ENCODE results near the gene GGCT.
"Not testable (repeated sequence)": the region's sequence is repeated elsewhere in the genome, so short reads cannot be mapped to it uniquely, and the experiment has no call there.

Gene GGCT

DNA sequence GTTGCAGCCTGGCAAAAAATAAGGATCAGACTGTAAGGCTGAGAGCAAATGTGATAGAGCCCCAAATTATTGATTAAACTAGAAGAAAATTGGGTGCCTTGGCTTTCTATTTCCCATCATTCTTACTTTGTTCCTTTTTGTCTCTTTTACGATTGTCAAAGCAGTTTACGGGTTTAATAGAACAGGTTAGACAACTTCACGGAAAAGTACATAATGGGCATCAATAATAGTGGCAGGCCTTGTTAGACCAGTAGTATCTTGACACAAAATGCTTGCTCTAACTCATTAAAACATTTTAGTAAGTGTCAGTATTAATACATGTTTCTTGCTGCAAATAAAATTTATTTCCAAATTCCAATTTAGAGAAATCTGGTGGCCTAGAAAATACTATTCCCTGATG lies 14.5 kb upstream of the GGCT start:
- FAIRE-seq: no peak

DNA sequence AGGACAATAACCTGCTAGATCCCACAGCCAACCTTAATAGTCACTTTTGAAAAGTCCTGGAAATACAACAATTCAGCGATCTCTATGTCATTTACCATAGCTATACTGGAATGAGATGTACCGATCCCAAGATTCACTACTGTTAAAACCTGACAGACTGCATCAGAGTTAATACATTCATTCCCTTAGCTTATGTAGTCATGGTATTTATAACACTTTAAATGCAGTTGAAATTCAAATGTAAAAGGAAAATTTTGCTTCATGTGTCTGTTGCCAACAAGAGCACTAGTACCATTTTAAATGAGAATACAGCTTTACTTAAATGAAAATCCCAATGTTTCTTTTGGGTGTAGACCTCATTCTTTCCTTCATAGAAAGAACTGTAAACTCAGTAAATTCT lies 11.1 kb upstream of the GGCT start:
- no peak for DNase-seq (ENCODE audit: insufficient read length, low spot score)
- no peak for FAIRE-seq

More for the DNA sequence above, 14.5 kb upstream of the GGCT start:
- DNase-seq (ENCODE audit: insufficient read length, low spot score): no peak

DNA sequence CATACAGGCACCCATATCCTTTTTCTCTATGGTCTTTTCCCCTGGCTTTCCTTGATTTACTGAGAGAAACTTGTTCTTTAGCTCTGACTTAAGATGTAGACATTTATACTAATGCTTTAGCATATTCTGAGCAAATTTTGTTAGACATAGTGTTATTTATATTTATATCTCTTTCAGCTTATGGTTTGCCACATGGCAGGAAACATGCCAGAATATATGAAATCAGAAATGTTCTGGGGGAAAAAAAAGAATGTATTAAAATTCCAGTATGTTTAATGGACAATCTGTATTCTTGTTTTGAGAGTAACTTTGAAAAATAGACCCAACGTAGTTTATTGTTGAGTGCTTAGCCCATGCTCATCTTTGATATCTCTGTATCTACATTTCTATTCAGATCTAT lies 10.1 kb upstream of the GGCT start:
- no peak for FAIRE-seq

DNA sequence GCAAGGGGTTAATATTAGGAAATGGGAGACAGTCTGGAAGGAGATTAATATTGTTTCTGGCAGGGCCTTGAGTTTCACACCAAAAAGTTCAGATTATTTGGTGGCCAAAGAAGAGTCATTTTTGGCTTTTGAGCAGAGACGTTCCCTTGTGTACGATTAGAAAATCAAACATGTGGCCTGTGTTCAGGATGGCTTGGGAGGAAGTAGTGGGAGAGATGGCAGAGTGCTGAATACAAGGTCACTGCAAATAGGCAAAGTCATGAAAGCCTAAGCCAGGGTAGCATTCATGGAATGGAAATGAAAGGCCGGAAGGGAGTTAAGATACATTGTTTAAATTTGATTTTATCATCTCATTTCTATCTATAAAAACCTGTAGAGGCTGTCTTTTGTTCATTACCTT lies 9.5 kb upstream of the GGCT start:
- FAIRE-seq (no peak), DNase-seq (ENCODE audit: insufficient read length, low spot score) (no peak)

More for the DNA sequence above, 10.1 kb upstream of the GGCT start:
- DNase-seq (ENCODE audit: insufficient read length, low spot score): no peak

DNA sequence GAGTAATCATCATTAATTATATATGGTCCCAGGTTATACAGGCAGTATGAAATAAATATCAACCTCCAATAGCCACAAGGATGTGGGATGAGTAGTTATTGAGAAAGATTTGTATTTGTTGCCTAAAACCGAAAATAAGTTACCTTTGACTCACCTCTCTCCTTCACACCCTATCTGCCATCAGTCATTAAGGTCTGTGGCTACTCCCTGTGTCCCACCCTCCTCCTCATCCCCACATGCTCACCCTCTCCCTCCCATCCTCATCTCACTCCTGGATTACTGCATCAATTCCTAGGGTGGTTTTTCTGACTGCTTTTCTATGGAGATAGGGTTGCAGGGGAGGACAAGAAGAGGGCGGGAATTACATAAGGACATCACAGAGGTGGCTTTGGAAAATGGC lies 9.1 kb upstream of the GGCT start:
- FAIRE-seq (no peak), DNase-seq (ENCODE audit: insufficient read length, low spot score) (no peak)

DNA sequence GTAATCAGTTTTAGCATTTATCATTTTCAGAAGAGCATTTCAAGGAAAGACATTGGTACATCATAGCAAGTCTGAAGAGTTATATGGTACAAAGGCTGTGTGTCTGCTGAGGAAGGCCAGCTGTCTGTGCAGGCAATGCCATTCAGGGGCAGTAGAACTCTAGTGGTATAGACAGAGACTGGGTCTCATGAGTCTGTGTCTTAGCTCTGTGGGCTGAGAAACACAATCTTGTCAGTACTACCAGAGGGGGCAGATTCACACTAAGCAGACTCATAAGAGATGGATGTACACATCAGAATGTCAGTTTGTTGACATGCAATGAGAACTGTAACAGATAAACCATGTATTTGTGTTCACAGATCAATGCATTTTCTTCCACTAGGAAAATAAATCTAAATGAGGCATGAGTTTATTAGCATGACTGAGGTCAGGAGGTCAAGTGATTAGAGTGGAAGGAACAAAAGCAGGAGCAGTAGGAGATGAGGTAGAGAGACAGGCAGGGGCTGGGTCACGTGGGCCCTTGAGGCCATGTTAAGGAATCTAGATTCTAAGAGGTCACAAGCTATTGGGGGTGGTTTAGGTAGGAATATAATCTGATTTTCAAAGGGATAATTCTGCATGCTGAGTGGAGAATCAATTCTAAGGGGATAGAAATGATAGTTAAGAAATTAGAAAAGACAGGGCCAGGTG lies 7.5 kb upstream of the GGCT start:
- no peak for FAIRE-seq
- no peak for DNase-seq (ENCODE audit: insufficient read length, low spot score)

DNA sequence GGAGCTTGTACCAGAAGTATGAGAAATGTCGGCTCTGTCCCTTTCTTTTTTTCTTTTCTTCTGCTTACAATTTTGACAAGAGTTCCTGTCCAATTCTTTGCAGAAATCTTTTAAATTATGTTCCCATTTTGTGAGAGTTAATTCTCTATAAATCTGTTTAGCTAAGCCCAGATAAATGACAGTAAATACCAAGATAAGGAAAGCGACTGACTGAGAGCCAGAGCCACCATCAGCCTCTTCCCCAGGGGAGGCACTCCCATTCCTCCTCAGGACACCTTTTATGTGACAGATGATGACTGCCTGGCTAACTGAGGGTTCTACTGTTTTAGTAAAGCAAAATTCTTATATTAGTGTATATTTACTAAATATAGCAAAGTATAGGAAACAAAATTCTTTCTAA lies 6.9 kb upstream of the GGCT start:
- FAIRE-seq: no peak
- no peak for DNase-seq (ENCODE audit: insufficient read length, low spot score)

DNA sequence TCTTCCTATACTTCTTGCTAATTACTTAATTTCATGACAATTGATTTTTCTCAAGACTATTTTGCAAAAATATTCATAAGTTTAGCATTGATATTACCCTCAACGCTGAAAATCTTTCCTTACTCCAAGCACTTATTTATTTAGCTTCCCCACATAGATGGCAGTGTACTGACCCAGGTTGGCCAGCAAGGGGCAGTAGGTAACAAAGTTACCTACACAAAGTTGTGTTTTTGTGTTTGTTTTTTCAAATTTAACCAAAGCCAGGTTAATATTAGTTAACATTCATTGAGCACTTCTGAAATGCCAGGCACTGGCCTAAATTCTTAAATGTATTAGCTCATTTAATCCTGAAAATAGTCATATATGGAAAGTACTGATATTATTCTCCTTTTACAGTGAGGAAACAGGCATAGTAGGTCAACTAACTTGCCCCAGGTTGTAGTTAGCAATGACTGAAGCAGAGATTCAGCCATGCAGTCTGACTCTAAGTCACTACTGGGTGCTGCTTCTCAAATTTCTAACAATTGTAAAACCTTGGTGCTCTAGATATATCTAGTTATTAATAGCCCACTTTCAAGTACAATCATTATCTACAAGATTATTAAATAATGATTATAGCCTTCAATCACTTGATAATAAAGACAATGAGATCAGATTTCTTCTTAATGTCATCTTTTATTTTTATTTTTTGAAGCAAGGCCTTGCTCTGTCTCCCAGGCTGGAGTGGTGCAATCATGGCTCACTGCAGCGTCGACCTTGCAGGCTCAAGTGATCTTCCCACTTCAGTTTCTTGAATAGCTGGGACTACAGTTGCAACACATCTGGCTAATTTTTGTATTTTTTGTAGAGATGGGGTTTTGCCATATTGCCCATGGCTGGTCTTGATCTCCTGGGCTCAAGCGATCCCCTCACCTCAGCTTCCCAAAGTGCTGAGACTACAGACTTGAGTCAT lies 5.8 kb upstream of the GGCT start:
- FAIRE-seq (no peak), DNase-seq (ENCODE audit: insufficient read length, low spot score) (peak; percentile 21)

DNA sequence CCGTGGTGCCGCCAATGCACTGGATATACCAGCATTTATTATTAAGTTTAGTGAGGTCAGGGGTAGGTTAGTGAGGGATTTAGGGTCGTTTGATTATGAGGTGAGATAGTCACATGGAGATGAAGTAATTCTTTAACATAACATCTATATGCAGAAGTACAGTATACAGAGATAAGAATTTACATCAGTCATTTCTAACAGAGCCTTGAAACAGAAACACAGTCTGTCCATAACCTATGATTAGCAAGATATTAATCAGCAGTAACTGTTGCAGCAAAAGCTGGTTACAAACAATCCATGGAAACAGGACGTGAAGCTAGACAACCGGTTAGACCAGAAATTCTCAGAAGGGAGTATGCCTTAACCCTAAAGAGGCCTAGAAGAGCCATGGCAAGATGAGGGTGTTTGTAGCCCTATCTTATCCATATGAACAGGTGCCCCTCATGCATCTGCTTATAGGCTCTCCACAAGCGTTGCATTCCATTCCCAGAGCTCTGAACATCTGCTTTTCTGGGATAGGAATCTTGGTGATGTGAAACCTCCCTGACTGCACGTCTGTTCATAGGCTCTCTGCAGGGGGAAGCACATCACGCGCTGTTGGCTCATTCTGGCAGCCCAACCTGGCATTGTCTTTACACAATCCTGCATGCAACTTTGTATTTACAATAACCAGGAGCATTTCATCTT lies 4.7 kb upstream of the GGCT start:
- not testable (repeated sequence) for DNase-seq (ENCODE audit: insufficient read length, low spot score); FAIRE-seq

DNA sequence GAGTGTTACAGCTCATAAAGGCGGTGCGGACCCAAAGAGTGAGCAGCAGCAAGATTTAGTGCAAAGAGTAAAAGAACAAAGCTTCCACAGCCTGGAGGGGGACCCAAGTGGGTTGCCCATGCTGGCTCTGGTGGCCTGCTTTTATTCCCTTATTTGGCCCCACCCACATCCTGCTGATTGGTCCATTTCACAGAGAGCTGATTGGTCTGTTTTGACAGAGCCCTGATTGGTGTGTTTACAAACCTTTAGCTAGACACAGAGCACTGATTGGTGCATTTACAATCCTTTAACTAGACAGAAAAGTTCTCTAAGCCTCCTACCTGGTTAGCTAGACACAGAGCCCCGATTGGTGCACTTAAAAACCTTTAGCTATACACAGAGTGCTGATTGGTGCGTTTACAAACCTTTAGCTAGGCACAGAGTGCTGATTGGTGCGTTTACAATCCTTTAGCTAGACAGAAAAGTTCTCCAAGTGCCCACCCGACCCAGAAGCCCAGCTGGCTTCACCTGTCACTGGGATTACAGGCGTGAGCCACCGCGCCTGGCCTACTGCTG lies 2.8 kb upstream of the GGCT start:
- not testable (repeated sequence) for FAIRE-seq; DNase-seq (ENCODE audit: insufficient read length, low spot score)

DNA sequence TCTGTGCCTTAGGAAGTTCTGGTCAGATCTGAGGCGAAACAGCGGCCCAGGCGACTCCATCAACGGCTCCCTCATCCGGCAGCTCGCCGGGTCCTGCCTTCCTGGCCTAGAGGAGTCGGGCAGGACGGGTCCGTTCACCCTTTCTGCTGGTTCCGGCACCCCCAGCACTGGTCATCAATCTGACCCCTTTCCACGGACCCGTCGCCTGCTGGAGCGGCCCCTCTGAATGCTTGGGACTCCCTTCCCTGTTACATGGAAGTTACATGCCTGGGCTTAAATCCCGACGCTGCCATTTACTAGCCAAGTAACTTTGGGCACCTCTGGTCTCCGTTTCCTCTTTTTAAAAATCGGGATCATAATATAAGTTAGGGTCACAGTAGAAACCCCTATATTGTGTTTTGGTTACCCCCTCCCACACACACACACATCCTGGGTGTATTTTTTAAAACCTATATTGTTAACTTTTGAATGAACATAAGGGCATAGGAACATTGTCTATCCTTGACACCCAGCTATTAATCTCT lies 607 bp upstream of the GGCT start:
- FAIRE-seq (no peak), DNase-seq (ENCODE audit: insufficient read length, low spot score) (no peak)

DNA sequence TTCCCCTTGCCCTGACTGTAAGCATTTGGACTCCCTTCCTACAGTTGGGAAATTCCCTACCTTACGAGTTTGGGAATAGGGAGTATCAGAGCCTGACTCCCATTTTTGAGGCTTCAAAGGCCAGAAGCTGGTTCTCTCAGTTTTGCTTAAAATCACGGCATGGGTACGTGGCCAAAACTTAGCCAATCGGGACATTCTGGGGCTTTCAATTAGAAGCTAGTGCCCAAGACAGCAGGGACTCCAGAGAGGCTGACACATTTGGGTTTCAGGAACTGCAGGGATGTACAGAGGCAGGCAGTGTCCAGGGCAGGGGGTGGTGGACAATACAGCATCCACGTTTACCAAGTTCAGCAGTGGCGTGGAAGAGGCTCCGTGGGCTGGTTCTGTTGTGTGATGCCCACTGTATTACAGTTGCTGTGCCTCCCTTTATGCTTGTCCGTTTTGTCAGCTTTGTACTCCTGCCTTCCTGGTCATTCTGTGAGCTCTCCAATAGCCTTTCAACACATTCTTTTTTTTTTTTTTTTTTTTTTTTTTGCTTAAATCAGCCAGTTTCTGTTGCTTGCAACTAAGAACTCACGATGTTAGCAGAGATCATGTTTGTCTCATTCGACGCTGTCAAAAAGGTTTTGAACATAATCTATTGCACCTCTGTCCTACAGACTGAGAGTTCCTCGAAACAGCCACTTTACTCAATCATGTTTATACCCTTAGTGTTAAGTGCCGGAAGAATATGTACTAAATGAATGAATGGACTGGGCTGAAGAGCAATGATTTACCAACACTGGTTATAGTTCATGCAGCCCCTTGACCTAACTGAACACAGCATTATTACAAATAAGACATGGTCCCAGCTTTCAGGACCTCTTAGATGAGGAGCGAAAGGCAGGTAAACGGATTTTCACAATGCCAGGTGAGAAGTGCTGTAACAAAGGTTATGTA lies 1.1 kb downstream of the GGCT start:
- FAIRE-seq (no peak), DNase-seq (ENCODE audit: insufficient read length, low spot score) (no peak)

DNA sequence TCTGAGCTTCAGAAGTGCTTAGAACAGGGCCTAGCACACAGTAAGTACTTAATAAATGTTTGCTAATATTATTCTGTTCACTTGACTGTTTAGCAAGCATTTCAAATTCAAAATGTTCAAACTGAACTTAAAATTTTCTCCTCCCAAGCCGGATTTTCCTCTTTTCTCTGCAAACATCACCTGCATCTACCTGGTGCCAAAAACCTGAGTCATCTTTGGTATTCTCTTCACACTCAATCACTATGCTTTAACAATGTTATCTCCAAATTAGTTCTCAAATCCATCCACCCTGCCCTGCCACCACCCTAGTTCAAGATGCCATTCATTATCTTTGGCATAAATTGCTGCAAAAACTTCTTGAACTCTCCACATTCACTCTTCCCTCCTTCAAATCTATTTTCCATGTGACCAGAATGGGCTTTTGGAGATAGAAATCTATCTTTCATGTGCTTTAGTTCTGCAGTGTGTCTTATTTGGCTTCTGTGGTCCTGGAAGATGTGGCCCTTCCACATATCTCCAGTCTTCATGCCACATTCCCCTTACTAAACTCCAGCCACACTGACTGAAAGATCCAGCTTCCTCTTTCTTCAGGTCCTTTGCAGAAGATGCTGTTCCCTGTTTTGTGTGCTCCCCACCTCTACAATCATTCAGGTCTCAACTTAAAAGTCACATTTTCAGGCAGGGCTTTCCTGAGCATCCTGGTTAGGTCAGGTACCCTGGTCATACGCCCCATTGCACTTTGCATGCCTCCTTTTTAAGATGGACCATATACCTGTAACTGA lies 2.0 kb downstream of the GGCT start:
- no peak for DNase-seq (ENCODE audit: insufficient read length, low spot score)
- FAIRE-seq: no peak

DNA sequence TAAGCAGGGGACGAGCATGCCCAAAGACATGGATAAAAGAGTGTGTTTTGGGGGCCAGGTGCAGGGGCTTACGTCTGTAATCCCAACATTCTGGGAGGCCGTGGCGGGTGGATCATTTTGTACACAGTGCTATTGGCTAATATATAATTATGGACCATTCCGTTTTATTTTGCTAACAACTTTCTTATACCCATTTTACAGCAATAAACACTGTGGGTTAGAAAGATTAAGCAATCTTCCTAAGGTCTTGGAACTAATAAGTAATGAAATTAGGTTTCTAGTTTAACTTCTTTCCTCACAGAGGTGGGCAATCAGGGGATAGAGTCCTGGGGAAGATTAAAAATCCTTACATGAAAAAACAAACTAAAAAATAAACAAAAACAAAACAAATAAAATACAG lies 3.4 kb downstream of the GGCT start:
- DNase-seq (ENCODE audit: insufficient read length, low spot score) (no peak), FAIRE-seq (no peak)

DNA sequence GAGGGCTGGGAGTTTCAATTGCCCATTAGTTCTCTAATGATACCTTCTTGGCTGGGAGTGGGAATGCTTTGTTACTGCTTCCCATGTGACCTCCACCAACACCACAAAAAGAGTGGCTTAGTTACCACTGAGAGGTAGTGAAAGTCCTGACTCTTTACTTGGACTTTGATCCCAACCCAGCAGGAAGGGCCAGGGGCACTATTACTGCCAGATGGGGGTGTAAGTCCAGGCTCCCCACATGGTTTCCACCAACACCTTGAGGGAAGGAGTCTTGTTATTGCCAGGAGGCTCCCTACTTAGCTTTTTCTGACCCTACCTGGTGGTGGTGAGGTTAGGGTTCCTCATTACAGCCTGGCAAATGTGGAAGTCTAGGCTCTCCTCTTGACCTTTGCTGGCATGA lies 11.4 kb downstream of the GGCT start:
- FAIRE-seq: no peak
- DNase-seq (ENCODE audit: insufficient read length, low spot score): no peak

DNA sequence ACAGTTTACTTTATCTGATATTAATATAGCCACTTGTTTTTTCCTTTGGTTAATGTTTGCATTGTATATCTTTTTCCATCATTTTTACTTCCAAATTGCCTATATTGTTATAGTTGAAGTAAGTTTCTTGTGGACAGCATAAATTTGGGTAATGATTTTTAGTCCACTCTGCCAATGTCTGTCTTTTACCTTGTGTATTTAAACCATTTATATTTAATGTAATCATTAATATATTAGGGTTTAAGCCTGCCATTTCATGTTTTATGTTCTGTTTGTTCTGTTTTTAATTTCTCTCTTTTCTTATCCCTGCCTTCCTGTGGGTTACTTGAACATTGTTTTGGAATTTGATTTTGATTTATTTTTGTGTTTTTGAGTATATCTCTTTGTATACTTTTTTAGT lies 13.2 kb downstream of the GGCT start:
- FAIRE-seq (no peak), DNase-seq (ENCODE audit: insufficient read length, low spot score) (no peak)

DNA sequence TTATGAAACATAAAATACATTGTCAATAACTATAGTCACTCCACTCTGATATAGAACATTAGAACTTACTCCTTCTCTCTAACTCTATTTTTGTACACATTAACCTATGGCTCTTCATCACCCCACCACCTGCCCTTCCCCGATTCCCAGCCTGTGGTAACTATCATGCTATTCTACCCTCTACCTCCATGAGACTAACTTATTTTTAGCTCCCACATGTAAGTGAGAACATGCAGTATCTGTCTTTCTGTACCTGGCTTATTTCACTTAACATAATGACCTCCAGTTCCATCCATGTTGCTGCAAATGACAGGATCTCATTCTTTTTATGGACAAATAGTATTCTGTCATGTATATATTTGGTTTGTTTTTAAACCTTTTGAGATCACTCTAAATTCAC lies 17.3 kb downstream of the GGCT start:
- FAIRE-seq (no peak), DNase-seq (ENCODE audit: insufficient read length, low spot score) (no peak)

DNA sequence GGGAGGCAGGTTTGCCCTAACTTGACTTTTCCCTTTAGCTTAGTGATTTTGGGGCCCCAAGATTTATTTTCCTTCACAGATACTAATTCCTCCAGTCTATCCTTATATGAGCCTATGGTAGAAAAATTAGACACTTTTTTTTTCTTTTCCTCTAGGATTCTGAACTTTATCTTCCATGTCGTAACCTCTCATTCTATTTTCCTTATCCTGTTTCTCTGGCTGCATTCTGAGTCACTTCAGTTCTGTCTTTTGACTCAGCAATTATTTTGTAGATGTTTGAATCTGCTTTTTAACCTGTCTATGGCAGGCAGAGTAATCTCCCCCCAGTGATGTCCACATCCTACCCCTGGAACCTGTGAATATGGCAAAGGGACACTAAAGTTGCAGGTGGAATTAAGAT lies 19.0 kb downstream of the GGCT start:
- FAIRE-seq: no peak
- no peak for DNase-seq (ENCODE audit: insufficient read length, low spot score)

DNA sequence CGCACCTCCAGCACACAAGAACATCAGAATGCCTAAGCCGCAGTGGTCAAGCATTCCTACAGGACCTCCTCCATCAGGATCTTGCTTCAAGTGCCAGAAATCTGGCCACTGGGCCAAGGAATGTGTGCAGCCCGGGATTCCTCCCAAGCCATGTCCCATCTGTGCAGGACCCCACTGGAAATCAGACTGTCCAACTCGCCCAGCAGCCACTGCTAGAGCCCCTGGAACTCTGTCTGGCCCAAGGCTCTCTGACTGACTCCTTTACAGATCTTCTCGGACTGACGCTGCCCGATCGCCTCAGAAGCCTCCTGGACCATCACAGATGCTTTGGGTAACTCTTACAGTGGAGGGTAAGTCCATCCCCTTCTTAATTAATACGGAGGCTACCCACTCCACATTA lies 23.2 kb downstream of the GGCT start:
- DNase-seq (ENCODE audit: insufficient read length, low spot score); FAIRE-seq: not testable (repeated sequence)

All from HTR-8/SVneo (cell line).